Stimulated activated CD4-positive, alpha-beta T cell treated with anti-CD3 and anti-CD28 coated beads, TNF-alpha, amount 100 ng/mL, for 4 hours (primary cell): ENCODE results near the gene SGSM2.
"Not testable (repeated sequence)": the region's sequence is repeated elsewhere in the genome, so short reads cannot be mapped to it uniquely, and the experiment has no call there.

ENCODE experiments used
- DNase-seq, 3 experiments: peaks; one replicate each; pipeline ENCODE4 v3.0.0-alpha.2; 2020; ENCODE audit warnings: low read depth in 3 of 3

Gene SGSM2, protein sequence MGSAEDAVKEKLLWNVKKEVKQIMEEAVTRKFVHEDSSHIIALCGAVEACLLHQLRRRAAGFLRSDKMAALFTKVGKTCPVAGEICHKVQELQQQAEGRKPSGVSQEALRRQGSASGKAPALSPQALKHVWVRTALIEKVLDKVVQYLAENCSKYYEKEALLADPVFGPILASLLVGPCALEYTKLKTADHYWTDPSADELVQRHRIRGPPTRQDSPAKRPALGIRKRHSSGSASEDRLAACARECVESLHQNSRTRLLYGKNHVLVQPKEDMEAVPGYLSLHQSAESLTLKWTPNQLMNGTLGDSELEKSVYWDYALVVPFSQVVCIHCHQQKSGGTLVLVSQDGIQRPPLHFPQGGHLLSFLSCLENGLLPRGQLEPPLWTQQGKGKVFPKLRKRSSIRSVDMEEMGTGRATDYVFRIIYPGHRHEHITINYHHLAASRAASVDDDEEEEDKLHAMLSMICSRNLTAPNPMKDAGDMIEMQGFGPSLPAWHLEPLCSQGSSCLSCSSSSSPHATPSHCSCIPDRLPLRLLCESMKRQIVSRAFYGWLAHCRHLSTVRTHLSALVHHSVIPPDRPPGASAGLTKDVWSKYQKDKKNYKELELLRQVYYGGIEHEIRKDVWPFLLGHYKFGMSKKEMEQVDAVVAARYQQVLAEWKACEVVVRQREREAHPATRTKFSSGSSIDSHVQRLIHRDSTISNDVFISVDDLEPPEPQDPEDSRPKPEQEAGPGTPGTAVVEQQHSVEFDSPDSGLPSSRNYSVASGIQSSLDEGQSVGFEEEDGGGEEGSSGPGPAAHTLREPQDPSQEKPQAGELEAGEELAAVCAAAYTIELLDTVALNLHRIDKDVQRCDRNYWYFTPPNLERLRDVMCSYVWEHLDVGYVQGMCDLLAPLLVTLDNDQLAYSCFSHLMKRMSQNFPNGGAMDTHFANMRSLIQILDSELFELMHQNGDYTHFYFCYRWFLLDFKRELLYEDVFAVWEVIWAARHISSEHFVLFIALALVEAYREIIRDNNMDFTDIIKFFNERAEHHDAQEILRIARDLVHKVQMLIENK

DNA sequence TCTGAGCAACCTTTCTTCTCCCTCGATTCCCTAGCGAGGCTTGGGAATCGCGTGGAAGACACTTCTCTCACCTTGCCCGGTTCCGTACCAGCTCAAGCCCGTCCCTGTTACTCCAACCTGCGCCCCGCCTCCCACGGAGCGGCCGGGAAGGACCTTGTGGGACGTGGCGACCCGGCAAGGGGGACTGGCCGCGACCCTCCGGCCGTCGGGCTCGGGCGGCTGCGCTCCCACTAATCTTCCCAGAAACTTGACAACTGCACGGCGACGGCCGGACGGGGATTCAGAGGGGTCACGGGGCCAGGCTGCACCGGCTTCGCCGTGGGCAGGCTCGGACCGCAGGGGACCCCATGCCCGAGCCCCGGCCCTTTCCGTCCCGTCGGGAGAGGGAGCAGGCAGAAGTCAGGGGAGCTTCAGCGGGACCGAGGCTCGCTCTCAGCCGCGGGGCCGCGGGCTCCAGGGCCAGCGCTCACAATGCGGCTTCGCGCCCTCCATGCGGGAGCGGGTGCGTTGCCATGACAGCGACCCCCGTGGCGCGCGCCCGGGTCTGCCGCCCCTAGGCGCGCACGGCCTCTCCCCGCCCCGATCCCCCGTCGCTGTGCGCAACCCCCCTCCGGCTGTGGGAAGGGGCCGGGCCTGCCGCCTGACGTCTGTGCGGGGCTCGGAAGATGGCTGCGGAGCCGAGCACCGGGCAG lies at the start of gene SGSM2:
Gene SGSM2, plus strand, starts transcription at position 650 of the 692 bp plus-strand sequence. CDS start 188 bp downstream, outside the sequence.
- peak; percentile 42 to 53 (median 50) for DNase-seq

DNA sequence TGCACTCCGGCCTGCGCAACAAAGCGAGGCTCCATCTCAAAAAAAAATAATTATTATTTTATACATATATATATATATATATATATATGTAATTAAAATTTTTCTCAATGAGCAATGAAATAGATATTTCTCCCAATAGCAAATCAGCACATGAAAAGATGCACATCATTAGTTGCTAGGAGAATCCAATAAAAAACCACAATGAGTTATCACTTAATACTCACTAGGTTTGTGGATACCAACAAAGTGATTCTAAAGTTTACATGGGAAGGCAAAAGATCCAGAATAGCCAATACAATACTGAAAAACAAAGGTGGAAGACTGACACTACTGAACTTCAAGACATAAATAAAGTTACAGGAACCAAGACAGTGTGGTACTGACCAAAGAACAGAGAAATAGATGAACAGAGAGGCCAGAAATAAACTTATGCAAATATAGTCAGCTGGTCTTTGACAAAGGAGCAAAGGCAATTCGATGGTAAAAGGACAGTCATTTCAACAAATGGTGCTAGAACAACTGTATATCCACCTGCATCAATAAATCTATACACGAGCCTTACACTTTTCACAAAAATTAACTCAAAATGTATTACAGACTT lies 47.3 kb upstream of the SGSM2 start:
- no peak for DNase-seq

DNA sequence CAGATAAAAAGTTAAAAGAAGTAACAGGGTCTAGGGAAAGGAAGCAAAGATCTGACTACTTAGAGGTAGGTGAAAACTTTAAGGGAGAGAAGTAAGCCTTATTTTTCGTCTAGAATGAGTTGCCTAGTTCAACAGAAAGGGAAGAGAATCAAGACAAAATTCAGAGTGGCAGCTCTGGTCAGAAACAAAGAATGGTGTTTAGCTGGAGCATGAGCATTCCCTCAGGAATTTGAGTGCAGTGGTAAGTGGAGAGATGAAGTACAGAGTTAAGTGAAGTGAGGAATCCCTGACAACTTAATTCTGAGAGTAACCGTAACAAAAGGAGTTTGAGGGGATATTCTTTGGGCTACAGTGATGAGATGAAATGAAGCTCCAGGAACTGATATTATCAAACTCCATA lies 45.2 kb upstream of the SGSM2 start:
- DNase-seq: no peak

DNA sequence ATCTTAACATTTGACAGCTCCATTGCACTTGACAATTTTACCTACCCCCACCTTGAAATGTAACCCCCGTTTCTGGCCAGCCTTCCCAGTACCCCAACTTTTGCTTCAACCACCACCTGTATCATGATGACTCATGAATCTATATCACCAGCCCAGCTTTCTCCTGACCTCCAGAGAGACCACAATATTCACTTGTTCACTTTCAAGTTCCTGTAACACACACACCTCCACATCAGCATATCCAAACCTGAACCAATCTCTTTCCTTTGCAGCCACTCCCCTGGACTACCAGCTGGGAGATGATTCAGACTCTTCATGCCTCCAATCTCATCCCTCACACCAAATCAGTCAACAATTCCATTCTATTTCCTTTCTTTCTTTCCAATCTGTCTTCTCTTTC lies 41.7 kb upstream of the SGSM2 start:
- no peak for DNase-seq

DNA sequence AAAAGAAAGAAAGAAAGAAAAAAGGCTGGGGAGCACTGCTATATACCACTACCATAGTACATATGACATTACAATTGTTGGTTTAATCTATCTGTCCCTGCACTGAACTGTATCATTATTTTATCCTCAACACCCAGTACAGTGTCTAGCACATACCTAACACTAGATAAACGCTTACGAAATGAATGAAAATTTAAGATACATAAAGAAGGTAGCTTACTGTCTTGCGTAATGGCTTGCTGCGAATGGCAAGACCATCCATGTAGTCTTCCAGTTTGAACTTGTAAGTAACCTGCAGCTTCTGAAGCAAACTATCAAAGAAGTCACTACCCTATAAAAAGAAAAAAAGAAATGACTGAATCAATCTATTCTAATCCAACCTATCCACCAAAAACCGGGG lies 40.3 kb upstream of the SGSM2 start:
- no peak for DNase-seq

DNA sequence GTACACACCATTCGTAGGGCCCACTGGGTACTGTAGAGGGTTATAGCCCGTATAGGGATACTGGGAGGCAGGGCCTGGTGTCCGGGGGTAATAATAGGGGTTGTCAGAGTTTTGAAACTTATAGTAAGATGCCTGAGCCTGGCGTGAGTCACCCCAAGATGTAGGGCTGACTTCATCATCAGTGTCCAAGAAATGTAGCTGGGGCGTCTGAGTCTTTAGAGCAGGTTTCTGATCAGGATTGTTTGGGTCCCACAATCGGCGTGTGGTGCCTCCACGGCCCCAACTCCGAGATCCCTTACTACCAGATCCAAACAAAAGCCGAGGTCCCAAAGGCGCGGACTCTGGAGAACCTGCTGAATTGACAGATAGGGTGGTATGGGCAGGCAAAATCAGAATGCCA lies 38.2 kb upstream of the SGSM2 start:
- no peak for DNase-seq

DNA sequence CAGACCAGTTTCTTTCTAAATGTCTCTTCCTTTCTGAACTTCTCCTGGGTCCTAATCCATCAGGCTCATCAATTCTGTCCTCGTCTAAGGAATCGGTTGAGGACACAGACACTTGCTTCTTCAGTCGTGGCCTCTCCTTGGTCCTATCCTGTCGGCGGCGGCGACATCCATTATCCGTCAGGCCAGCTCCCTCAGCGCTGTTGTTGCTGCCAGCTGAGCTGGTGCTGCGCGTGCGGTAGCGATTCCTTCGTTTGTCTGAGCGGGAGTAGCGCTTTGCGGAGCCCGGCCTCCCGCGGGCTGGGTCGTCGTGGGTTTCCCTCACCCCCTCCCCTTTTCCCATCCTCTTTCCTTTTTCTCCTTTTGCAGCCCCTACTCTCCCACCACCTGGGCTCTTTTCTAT lies 37.5 kb upstream of the SGSM2 start:
- DNase-seq: no peak

DNA sequence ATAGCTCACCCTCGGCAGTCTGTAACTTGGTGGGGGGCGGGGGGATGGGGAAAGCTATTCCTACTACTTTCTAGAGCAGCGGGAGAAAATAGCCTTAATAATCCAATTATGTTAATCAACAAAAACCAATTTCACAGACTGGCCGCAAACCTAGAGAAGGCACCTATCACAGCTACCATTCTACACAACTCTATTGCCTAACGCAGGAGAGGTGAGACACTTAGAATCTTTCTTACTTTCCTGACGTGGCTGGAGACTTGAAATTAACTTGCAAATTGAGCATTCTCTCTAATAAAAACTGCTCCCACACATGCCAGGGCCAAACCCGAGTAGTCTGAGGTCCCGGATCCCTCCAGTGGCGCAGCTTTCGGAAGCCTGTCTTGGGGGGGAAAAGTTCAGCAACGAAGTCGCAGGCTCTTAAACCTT lies 34.5 kb upstream of the SGSM2 start:
- DNase-seq: no peak

DNA sequence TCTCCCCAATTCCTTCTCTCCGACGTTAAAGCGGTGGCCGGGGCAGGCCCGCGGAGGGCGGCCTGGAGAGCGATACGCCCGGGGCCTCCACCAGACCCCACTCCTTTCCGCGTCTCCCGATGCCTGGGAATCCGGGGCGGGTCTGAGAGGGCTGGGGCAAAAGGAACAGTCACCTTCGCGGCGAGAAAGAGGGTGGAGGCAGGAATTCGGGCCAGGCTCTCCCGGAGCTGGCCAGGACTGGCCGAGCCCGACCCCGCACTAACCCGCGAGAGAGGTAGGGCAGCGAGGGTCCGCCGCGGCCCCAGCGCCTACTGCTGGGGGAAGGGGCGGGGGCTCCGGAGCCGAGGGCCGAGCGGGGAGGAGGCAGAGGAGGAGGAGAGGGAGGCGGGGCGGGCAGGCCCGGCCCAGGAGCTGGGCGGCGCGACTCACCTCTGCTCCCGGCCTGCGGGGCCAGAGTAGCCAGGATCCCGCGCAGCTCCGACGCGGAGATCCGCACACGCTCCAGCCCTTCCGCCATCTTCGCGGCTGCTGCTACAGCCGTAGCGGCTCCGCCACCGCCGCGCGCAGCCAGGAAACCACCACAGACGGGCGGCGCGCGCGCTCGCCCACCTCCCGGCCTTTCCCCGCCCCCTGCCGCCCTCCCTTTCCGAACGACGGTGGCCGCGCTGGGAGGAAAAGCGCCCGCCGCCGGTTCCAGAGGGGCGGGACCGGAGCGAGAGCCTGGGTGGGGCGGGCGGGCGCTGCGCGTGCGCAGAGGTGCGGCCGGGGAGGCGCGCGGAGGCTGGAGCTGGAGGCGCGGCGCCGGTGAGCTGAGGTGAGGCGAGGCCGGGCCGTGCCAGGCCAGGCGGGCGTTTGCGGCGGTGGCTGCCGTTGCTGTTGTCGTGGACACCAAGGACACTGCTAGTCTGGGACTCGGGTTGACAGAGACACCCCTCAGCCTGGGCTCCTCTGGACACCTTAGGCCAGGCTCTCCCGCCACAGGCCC lies 33.8 kb upstream of the SGSM2 start, which contains the start of the genes SMG6 and SRR:
Gene SMG6, minus strand, starts transcription at position 582 of the 985 bp plus-strand sequence. Its CDS starts 65 bp downstream, at position 517.
Gene SRR, plus strand, starts transcription at position 747 of the 985 bp plus-strand sequence. CDS start 11,611 bp downstream, outside the sequence.
- DNase-seq: peak; percentile 92 to 93 (median 92)

DNA sequence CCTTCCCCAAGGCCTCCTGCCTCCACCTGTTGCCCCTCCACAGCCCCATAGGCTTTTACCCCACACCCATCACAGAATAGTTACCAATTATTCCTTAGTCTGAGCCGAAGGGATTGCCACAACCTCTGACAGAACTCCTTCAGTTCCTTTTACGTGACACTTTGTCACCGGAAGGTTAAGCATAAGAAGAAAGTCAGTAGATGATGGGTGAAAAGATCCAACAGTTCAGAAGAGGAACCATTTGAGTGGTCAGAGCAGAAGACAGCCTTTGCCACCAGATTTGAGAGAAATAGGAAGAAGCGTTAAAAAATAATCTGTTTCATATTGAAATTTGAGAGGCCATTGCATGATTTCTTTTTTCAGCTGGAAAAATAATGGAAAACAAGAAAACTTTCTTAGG lies 32.4 kb upstream of the SGSM2 start:
- no peak for DNase-seq

DNA sequence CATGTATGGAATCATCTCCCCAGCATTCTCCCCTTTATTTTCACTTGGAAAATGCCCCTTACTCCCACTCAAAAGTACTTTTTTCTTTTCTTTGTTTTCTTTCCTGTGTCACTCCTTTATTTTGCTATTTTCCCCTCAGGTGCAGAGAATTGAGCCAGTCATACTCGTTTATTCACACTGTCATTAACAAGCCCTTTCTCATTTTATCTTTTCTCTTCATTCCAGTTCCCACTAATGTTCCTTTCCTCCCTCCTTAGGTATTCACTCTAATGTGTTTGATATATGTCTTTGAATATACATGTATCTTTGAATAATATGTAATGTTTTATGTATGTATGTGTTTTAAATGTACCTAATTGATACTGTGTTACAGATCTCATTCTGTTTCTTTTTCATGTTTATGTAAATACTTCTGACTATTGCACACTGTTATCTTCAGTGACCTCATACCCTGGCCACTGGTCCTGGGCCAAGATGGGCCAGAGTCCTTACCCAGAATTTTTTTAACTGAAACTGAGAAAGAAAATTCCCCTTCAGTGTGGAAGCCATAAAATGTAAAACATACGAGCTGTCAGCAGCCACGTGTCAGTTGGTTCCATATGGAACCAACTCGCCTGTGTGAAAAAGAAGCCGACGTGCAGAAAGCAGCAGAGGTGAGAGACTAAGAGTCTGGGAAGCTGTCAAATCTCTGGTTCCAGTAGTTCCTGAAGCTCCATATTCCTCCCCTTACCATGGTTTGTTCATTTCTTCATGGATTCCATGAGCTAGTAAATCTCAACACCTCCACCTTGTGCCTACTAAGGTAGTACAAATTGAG lies 27.8 kb upstream of the SGSM2 start:
- DNase-seq: no peak

DNA sequence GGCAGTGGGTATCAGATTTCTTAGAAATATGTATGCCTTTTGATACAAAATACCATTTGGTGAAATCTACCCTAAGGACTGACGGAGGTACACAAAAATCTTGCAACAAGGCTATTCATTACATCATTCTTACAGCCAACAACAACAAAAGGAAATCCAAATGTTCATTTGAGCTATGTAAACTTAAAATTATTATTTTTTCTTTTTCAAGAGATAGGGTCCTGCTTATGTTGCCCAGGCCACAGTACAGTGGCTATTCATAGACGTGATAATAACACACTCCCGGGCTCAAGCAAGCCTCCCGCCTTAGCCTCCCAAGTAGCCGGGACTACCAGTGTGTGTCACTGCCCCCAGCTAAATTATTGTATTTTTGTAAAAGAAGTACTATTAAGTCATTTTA lies 24.6 kb upstream of the SGSM2 start:
- no peak for DNase-seq

DNA sequence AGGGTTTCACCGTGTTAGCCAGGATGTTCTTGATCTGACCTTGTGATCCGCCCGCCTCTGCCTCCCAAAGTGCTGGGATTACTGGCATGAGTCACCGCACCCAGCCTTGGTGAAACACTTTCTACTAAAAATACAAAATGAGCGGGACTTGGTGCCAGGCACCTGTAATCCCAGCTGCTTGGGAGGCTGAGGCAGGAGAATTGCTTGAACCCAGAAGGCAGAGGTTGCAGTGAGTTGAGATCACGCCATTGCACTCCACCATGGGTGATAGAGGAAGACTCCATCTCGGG lies 20.4 kb upstream of the SGSM2 start:
- not testable (repeated sequence) for DNase-seq

DNA sequence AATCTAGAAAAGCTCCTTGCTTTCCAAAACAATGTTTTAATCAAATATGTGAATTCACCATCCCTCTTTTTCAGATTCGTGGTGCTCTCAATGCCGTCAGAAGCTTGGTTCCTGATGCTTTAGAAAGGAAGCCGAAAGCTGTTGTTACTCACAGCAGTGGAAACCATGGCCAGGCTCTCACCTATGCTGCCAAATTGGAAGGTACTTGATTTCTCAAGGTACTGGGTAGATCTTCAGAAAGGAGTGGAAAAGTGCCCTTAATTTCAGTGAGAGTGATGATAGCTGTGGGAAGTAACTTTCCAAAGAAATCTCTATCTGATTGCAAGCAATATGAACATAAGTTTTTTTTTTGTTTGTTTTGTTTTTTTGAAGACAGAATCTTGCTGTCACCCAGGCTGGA lies 19.5 kb upstream of the SGSM2 start:
- DNase-seq: no peak

DNA sequence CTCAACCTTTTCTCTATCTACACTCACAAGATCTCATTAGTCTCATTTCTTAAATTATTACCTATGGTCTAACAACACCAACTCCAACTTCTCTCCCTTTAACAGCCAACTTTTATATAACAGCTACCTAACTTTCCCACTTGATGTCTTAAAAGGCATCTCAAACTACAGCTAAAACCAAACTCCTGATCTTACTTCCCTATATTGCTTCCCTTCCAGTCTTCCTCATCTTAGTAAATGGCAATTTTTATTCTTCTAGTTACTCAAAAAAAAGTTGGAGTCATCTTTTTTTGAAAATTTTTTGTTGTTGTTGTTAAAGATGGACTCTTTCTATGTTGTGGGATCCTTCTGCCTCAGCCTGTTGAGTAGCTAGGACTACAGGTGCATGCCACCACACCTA lies 18.2 kb upstream of the SGSM2 start:
- DNase-seq: no peak

DNA sequence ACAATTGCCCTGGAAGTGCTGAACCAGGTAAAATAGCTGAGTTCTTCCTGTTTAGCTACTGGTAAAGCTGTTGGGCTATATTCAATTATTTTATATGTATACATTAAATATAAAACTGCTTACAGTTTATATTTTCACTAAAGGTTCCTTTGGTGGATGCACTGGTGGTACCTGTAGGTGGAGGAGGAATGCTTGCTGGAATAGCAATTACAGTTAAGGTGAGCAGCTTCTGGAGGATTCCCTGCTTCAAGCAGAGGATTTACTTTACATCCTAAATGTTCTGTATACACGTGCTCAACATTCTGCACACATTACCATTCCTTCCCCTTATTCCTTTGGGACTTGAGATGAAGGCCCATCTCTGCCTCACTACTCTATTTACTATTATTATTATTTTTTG lies 15.9 kb upstream of the SGSM2 start:
- no peak for DNase-seq

DNA sequence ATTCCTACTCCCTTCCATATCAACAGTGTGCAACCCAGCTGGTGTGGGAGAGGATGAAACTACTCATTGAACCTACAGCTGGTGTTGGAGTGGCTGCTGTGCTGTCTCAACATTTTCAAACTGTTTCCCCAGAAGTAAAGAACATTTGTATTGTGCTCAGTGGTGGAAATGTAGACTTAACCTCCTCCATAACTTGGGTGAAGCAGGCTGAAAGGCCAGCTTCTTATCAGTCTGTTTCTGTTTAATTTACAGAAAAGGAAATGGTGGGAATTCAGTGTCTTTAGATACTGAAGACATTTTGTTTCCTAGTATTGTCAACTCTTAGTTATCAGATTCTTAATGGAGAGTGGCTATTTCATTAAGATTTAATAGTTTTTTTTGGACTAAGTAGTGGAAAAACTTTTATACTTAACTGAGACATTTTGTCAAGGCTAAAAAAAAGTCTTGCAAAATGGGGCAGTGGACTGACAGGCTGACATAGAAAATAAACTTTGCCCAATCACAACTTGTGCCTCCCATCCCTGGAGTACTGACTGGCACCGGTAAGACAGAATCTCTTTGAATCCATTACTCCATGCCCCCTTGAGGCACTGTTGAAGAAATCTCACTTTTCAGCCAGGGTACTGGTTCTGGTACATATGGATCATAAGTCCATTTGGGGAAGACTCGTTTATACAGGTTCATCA lies 13.5 kb upstream of the SGSM2 start:
- DNase-seq: no peak

DNA sequence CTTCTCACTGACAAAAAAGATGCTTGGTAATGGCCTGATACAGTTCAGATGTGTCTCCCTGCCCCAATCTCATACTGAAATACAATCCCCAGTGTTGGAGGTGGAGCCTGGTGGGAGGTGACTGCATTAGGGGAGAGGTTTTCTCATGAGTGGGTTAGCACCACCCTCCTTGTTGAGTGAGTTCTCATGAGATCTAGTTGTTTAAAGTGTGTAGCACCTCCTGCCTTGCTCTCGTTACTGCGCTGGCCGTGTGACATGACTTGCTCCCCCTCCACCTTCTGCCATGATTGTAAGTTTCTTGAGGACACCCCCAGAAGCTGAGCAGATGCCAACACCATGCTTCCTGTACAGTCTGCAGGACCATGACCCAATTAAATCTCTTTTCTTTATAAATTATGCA lies 6.0 kb upstream of the SGSM2 start:
- DNase-seq: no peak

DNA sequence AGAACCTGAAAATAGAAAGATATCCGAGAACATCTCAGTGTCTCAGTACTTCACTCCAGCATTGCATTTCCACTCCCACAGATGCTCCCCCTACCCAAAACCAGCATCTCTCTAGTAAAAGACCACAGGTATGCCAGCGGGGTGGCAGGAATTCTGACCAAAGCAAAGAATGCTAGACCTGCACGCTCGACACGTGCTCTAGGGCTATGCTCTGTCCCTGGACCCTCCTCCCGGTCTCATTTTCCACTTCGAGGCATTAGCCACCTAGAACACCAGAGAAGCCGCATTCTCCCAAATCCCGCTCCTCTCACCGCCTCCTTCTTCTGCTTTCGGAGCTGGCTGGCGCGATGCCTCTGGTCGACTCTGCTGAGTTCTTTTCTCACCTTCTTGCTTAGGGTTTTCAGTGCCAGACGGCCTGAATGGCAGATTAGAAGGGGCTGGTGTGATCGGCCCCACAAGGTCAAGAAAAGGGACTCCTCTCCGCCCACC lies 1.5 kb upstream of the SGSM2 start:
- DNase-seq: no peak
